NCI-H2107 treated with DMSO at 0.1 percent for 48 hours (cell line): ENCODE data around the gene MICOS13.
"Not testable (repeated sequence)": the region's sequence is repeated elsewhere in the genome, so short reads cannot be mapped to it uniquely, and the experiment has no call there.

Experiments
- DNase-seq: peaks from one replicate; lab custom pipeline; 2025; ENCODE audit not compliant: unreplicated experiment; lab: John Stamatoyannopoulos, UW

Gene MICOS13

GRCh38 chr19:5680437-5681368 is at the start of gene MICOS13, which contains the start of gene HSD11B1L:
Gene MICOS13 (minus strand): TSS chr19:5680516. CDS start chr19:5680486, 30 bp downstream.
Gene HSD11B1L (plus strand): TSS chr19:5681027. CDS start chr19:5684833, 3,806 bp downstream.
- peak; percentile 93 for DNase-seq

- no peak for DNase-seq
These were observed 47.2 kb upstream of the MICOS13 start for GRCh38 chr19:5727453-5728050.

GRCh38 chr19:5719961-5720790 is 39.9 kb upstream of the MICOS13 start, which contains the start of the genes CATSPERD and LONP1:
Gene CATSPERD (plus strand): TSS chr19:5720637. CDS start chr19:5720738, 101 bp downstream.
Gene LONP1 (minus strand): TSS chr19:5720146. CDS start chr19:5720132, 14 bp downstream.
- peak; percentile 90 for DNase-seq

GRCh38 chr19:5719274-5719960 is 39.1 kb upstream of the MICOS13 start:
- DNase-seq, result no peak

GRCh38 chr19:5718579-5719273 is 38.4 kb upstream of the MICOS13 start:
- DNase-seq, result peak; percentile 10

- DNase-seq, result no peak
These were observed 37.8 kb upstream of the MICOS13 start for GRCh38 chr19:5718037-5718578.

- no peak for DNase-seq
These were observed 37.1 kb upstream of the MICOS13 start for GRCh38 chr19:5717215-5717935.

- DNase-seq, result no peak
These were observed 34.5 kb upstream of the MICOS13 start for GRCh38 chr19:5714816-5715215.

GRCh38 chr19:5713228-5713627 is 32.9 kb upstream of the MICOS13 start:
- DNase-seq, result no peak

GRCh38 chr19:5711713-5712161 is 31.4 kb upstream of the MICOS13 start:
- DNase-seq, result no peak

- DNase-seq, result no peak
These were observed 30.7 kb upstream of the MICOS13 start for GRCh38 chr19:5711025-5711424.

- no peak for DNase-seq
These were observed 27.6 kb upstream of the MICOS13 start for GRCh38 chr19:5707576-5708575.

- DNase-seq, result no peak
These were observed 26.7 kb upstream of the MICOS13 start for GRCh38 chr19:5706876-5707573.

- no peak for DNase-seq
These were observed 25.2 kb upstream of the MICOS13 start for GRCh38 chr19:5705552-5705951.

GRCh38 chr19:5703819-5704818 is 23.8 kb upstream of the MICOS13 start:
- no peak for DNase-seq

- not testable (repeated sequence) for DNase-seq
These were observed 21.7 kb upstream of the MICOS13 start for GRCh38 chr19:5702053-5702410.
